NCI-H2107 treated with DMSO at 0.1 percent for 48 hours (cell line): ENCODE data around the gene NDUFAF8.
"Not testable (repeated sequence)": the region's sequence is repeated elsewhere in the genome, so short reads cannot be mapped to it uniquely, and the experiment has no call there.

Experiments
- DNase-seq: peaks from one replicate; lab custom pipeline; 2025; ENCODE audit not compliant: unreplicated experiment; lab: John Stamatoyannopoulos, UW

The NDUFAF8 gene

DNA sequence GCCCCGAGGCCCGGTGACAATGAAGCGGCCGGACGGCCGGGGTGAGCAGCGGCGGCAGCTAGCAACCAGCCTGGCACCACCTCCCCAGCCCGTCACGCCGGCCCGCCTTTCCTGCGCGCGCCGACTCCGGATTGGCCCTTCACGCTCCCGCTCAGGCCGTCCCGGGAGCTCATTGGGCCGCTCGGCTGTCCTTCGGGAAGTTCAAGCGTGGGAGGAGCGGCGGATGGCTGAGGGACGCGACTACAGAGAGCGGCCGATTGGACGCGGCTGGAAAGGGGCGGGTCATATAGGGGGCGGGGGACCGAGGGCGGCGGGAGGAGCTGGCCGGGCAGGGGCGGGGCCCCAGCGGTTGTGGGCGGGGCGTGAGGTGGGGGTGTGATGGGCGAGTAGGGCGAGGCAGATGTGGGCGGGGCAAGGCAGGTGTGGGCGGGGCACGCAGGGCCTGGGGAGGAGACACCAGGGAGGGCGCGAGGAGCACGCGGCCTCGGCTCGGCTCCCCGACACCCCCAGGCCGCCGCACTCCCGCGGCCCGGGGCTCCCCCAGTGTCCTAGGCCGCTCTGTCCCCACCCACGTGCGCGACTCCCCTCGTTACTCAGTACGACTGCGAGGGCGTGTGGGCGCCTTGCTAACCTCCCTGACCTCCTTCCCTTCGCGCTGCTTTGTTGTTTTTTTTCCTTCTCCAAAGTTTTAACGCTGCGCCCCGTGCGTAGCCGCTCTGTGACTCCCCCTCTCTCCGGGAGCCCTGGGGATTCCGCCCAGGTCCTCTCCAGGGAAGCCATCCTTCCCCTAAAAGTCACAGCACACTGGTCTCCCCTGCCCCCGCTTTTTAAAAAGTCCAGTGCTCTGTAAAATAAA lies 16.0 kb upstream of the NDUFAF8 start, which contains the start of gene CEP131:
TSS of gene CEP131 (minus strand) at position 60 of the 856 bp plus-strand sequence. CDS start 2,909 bp downstream, outside the sequence.
- DNase-seq = peak; percentile 85

DNA sequence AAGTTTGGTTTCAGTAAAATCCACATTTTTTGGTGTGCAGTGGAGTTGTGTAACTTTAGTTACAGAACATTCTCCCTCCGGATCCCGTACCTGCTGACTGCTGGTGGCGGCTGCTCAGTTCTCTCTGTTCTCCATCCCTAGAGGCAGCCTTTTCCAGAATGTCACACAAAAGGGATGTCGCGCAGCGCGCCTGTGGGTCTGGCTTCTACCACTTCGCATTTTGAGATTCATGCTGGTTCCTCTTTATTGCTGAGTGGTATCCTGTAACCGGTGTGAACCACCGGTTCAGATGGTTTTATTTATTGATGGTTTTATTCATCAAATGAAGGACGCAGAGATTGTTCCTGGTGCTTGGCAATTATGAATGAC lies 15.4 kb upstream of the NDUFAF8 start:
- peak; percentile 31 for DNase-seq

DNA sequence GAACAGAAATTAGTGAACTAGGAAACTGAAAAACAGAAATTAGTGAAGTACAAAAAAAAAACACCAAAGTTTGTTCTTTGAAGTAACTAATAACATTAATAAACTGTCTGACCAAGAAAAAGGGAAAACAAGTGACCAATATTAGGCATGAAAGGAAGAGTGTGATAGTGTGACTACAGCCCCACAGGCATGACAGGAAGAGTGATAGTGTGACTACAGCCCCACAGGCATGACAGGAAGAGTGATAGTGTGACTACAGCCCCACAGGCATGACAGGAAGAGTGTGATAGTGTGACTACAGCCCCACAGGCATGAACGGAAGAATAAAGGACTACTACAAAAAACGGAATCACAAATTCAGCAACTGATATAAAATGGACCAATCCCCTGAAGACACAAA lies 11.5 kb upstream of the NDUFAF8 start:
- not testable (repeated sequence) for DNase-seq

DNA sequence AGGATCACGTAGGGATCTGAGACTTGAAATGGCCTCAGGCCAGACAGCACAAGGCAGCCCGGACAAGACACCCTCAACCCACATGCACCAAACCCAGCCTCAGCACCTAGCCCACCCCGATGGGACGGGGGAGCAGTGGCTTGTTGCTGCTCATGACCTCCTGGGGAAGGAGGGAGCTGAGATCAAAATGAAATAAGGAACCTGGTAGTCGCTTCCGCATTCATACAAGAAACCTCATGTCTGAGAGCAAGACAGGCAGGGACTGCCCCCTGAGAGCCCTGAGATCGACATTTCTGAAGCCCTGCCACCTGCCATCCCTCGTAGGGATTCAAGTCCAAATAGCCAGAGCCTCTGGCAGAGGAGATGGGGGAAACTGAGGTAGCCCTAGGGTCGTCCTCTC lies 10.7 kb upstream of the NDUFAF8 start:
- DNase-seq = no peak

DNA sequence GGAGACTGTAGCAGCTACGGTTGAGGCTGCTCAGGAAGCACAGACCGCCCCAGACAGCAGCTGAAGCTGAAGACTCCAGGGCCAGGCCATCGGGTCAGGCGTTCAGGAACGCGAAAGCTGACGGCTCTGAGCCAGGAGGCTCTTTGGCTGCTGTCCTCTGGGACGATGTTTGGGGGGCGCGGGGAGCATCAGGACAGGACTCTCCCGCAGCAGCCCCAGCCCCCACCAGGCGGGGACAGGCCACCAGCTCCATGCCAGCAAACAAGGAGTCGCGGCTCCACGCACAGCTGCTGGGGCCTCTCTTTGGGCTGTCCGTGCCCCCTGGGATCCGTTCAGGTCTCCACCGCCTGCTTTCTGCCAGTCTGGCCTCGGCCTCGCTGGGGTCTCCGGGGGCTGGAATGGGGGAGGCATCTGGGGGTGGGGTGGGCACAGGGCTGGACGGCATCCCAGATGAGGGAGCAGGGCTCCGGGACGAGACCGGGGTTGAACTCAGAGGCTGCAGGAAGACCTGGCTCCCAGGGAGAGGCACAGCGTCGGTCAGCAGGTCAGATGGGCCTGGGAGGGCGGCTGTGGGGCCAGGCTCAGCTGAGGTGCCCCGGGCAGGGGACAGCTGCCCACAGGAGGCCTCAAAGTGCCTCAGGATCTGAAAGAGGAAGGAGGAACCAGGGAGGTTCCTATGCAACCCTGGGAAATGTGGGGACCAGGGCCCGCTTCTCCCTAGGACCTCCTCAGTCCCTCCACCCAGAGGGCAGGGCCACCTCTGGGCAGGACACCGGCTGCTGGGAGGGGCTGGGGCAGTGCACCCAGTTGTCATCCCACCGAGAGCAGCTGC lies 10.1 kb upstream of the NDUFAF8 start:
- no peak for DNase-seq

DNA sequence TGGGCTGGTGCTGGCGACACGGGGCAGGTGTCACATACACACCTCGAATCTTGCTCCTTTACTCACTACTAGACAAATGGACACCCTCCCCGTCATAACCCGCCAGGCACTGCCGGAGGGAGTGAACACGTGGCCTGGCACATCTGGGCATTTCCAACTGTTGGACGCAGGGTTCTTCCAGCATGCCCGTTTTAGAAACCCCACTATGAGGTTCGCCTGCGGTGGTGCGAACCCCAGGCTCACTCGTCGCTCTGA lies 9.5 kb upstream of the NDUFAF8 start:
- DNase-seq = no peak

DNA sequence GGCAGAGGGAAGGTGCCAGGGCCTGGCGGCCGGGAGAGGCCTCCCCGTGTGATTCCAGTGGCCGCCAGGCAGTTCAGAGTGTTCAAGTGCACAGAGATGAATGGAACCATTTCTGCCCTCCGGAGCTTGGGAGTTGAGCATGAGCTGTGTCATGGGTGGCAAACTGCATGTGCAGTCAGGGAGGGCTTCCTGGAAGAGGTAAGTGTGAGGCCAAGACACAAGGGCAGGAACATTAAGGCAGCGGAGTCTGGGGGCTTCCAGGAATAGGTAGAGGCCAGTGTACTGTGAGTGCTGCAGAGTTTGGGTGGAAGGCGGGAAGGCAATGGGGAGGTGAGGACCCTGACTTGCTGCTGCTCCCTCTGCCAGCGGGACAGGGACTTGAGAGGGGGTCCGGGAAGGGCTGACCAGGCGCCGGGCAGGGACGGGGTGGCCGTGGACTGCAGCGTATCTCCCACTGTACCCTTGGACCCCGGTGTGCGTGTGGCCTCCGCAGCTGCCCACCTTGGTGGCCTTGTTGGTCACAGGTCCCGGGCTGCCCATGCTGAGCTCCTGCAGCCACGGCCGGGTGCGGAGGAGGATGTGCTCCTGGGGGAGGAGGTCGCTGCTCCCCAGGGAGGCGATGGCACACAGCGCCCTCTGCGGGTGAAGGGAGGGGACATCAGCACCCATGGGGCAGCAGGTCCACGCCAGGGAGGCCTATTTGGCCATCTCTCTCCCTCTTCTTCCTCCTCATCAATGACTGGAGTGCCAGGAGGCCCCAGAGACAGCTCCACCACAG lies 8.9 kb upstream of the NDUFAF8 start:
- no peak for DNase-seq

DNA sequence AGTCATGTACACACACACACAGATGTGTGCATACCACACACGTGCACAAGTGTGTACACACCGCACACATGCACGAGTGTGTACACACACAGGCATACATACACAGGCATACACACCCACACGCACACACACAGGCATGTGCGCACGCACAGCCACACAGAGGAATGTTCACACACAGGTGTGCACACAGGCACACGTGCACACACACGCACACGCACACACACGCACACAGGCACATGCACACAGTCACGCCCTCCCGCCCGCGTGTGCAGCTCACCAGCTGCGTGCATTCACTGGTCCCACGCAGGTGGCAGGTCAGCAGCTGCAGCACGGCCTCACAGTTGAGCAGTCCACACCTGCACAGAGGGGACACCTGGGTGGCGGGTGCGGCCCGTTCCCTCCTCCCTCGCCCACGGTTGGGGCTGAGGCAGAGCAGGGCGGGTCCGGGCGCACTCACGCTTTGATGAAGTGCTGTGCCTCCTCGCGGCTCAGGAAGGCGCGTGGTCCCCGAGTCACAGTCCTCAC lies 7.9 kb upstream of the NDUFAF8 start:
- no peak for DNase-seq

DNA sequence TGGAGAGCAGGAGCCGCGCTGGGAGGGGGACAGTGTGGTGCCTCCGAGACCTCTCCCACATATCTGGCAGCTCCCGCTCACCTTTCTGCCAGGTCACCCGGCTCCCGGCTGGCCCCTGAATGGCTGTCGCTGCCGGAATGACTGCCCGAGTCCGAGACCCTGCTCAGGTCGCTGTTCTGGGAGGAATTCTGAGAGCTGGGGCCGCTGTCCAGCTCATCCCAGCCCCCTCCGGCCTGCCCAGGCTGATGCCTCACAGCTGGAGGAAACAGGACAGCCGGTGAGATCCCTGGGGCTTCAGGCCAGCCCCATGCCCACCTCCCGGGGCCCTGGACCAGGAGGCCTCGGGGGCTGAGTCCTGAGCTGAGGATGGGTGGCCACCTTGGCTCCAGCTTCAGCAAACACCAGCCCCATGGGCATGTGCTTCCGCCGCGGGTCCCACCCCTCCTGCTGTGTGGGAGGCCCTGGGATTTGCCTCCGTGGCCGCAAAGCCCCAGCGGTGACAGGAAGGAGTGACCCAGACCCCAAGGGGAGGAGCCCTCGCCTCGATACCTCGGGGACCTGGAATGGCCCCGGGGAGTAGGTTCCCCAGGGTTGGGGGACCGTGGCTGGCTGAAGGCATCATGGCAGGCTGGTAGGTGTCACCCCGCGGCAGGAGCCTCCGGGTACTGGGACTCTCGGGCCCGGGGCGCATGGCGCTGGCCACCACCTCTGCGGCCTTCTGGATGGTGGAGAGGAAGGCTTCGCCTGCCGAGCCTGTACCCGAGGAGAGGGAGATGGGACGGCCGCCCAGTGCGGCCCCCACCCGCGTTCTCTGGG lies 7.1 kb upstream of the NDUFAF8 start:
- DNase-seq = no peak

DNA sequence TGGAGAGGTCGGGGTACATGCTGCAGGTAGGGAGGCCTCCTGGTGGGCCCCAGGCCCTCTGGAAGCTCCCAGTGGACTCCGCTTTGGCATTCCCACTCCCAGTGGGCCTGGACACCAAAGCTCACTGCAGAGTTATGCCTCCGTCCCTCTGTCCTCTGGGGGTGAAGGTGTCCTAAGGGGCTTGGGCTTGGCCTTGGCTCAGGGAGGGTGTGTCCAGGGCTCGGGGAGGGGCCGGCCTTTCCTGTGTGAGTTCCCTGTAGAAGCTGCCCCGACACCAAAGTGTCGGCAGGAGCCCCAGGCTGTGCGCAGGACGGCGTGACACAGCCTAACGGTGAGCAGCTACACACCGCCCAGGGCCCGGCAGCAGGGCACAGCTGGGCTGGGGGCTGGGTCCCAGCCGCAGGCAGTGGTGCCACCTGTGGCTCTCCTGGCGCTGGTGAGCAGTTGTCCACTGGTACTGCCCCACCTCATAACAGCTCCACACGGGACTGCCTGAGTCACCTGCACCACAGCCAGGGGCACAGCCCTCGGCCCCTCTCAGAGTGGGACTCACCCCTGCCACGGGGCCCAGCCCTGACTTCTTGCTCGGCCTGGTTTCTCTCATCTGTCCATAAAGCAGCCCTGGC lies 6.4 kb upstream of the NDUFAF8 start:
- no peak for DNase-seq

DNA sequence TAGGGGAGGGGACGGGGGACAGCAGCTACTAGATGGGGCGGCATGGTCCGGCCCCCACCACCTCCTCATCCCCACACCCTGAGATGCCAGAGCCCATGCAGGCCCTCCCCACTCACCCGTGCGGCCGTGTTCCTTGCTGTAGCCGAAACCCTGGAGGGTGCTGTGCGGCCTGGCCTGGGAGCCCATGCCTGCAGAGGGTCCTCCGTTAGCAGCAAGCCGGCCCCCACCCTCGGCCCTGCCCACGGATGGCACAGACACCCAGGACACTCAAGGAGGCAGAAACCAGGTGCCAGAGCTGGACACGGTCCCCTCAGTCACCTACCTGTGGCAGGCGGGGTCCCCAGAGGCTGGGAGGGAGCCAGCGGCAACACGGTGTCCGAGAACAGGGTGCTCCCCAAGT lies 5.8 kb upstream of the NDUFAF8 start:
- no peak for DNase-seq

DNA sequence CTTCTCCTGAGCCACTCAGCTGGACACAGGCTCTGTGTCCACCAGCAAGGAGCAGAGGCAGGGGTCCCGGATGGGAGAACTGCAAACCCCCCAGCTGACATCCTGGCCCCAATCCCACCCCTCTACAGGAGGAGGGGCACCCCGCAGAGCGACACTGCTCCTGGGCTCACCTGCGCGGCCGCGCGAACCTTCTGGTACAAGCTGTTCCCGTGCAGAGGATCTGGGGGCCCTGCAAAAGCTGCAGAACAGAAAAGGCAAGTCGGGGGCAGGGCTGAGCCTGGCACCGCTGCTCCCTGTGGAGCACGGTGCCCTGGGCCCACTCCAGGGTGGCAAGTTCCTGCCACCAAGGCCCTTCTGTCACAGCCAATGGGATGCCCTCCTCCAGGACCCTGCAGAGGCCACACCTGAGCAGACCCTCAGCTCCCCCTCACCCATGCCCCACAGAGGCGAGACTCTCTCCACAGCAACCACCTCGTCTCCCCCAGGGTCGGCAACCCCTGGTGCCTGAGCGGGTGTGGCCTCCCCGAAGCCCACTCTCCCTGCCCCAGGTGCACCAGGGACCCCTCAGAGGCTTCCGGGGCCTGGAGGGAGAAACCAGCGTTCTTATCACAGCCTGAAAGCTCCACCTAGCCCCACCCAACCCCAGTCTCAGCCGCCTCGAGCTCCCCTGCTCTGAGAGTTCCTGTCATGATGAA lies 5.2 kb upstream of the NDUFAF8 start:
- DNase-seq = no peak

DNA sequence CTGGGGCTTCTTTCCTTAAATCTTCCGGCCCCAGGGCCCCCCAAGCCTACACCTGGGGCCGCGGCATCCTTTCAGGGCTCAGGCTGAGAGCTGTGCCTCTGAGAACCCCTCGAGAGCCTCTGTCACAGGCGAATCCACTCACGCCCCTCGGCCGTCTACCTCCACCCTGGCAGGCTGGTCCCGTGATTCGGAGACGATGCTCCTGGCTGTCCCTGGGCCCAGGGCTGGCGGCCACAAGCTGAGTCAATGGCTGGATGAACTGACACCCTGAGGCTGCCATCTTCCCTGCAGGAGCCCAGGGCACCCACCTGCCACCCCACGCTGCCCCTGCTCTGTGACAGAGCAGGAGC lies 4.6 kb upstream of the NDUFAF8 start:
- no peak for DNase-seq

DNA sequence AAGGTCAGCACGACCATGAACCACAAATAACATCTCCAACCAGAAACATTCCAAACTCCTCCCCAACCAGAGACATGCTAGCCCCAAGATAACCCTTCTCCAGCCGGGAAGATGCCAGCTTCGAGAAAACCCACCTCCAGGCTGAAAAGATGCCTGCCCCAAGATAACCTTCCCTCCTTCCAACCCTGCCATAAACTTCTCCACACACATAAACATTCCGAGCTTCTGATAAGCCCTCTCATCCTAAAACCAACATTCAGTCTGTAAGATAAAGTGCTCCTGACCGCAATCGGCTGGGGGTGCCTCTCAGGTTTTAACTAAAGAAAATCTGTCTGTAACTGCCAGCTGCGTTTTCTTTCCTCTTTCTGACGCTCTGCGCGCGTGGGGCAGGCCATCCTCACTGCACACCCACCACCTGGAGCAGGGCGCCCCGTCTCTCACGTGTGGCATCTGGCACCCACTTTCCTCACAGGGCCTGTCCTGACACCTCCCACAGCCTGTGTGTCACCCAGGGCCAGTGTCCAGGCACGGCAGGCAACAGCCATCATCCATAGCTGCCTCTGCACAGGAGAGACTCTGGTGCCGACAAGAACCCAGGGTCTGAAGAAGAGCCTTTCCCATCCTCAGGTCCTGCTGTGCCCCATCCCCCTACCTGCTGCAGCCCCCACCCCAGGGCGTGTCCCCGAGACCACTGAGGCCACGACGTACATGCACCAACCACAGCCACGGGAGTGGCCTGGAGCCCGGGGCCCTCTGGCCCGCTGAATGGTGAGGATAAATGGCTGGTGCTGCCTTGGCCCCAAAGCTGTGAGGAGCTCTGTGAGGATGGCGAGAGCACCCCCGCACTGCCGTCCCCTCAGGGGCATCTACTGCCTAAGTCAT lies 3.9 kb upstream of the NDUFAF8 start:
- no peak for DNase-seq

DNA sequence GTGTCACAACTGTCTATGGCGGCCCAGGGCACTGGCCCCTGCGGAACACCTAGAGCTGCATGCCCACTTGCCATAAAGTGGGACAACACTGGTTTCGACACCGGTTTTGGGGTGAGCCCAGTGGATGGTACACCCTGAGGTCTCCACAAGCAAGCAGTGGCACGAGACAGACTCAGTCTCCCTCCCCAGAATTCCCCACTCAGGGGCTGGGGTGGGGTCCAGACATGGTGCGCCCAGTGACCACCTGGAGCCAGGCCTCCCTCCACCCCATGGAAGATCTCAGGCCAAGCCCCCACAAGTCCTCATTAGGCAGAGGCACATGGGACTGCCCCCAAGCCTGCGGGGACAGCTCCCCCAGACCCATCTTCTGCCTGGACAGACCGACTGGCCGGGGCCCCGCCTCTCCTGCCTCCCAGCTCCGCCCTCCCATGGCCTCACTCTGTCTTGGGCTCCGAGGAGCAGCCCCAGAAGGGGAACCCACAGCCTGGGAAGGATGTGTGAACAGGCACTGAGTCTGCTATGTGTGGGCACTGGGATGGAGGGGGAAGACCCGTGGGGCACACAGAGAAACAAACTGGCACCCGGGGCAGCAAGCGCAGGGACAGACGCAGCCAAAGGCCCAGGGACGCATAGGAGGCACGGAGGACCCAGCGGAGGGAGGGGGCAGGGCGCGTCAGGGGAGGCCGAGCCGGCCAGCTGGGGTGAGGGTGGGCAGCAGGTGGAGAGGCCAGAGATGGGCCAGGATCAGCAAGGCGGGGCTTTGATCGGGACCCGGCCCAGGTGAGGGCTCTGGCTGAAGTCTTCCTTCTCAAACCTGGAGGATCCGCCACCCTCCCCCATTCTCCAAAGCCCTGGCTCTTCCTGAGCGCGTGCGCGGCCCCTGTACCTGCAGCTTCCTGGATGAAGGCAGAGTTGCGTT lies 3.0 kb upstream of the NDUFAF8 start:
- DNase-seq = no peak

DNA sequence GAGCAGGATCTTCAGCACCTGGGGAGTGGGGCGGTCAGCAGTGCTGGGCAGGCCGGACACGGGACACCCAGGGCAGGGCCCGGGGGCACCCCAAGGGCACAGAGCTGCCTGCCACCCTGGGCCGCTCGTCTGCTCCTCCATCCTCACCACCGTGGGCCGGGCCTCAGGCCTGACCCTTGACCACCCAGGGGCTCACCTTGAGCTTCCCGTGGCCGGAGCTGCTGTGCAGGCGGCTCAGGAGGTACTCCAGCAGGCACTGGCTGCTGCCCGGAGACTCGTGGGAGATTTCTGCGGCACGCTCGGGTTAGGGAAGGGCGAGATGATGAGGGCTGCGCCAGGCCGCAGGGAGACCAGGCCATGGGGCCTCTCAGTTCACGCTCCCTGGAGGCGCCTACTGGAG lies 2.3 kb upstream of the NDUFAF8 start:
- no peak for DNase-seq

DNA sequence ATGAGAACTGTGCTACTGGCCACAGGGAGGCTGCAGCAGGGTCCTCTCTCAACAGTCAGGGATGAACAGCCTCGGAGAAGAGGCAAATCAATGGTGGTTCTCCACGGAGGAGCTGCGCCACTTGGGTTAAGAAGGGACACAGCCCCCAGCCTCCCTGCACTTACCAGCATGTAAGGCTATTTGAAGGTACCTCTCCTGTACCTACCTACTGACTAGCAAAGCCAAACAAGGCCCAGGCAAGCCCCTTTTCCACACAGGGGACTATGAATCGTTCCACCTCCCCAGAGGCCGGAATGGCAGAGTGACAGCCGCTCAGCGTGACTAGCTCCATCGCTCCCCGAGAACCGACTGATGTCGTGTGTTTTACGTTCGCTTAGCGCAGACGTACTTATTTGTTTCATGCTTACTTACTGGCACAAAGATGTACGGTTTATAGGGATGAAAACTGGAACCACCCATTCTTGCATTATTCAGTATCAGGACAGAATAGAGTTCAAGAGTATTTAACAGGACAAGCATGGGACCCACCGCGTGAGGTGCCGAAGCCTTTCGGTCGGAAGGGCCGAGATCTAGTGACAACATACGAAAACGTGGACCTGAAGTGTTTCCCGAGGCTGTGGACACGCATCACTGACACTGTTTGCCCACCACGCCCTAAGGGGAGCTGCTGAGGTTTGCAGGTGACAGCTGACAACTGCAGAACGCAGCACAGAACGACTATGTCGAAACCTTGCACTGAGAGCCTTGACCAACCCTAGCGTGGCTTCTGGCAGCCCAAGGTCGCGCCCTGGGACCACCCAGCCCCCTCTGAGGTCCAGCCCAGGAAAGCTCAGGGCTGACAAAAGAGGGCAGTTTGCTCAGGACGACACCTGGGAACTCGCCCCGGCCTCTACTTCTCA lies 1.3 kb upstream of the NDUFAF8 start:
- DNase-seq = no peak
